Type B pancreatic cell (in vitro differentiated cells): Measurements from ENCODE around the gene MYO5A. TPM values are rescaled to one million over a fixed set of nuclear protein-coding genes. Genes with fewer than 3 reads are reported as not detected.
A peak's percentile ranks its signal among the peaks of the same experiment; 100 is the strongest.

Experiments used
- DNase-seq: peaks from one replicate; pipeline ENCODE4 v3.0.0; 2021; ENCODE audit warnings: mixed read lengths; ENCODE audit not compliant: unreplicated experiment; ENCODE audit errors: extremely low spot score
- H3K27ac Mint-ChIP-seq: 2 replicates; pipeline ENCODE4 v1.8.0; 2021; ENCODE audit warnings: mild to moderate bottlenecking, mixed read lengths
- H3K27me3 Mint-ChIP-seq: 2 replicates; pipeline ENCODE4 v1.8.0; 2021; ENCODE audit warnings: mixed read lengths
- H3K36me3 Mint-ChIP-seq: 2 replicates; pipeline ENCODE4 v1.8.0; 2021; ENCODE audit warnings: mixed read lengths
- H3K4me1 Mint-ChIP-seq: one replicate; pipeline ENCODE4 v1.8.0; 2021; ENCODE audit warnings: mixed read lengths; ENCODE audit not compliant: unreplicated experiment
- H3K4me3 Mint-ChIP-seq: 2 replicates; pipeline ENCODE4 v1.8.0; 2021; ENCODE audit warnings: mild to moderate bottlenecking, mixed read lengths
- H3K9me3 Mint-ChIP-seq: 2 replicates; pipeline ENCODE4 v1.8.0; 2021; ENCODE audit warnings: mixed read lengths
- CTCF ChIP-seq: fragments of 200-600 bp; sonication (generic); conservative IDR thresholded peaks from 2 replicates; pipeline ENCODE4 v1.5.0; 2021; ENCODE audit warnings: antibody characterized with exemption, mild to moderate bottlenecking
- total RNA-seq: library from RNA; stranded (reverse); gene quantifications from 2 replicates; pipeline ENCODE4 v1.2.1, GENCODE V29; 2021; ENCODE audit warnings: low replicate concordance

MYO5A gene
- total RNA-seq, 1 donor from 2014 or later = 20.9 TPM

- H3K9me3 Mint-ChIP-seq = no peaks in the 10 kb centered on the region
- H3K27ac Mint-ChIP-seq = peak overlapping the region; percentile 29
- peaks cover 25% of the 10 kb centered on the region for H3K4me1 Mint-ChIP-seq
- H3K27me3 Mint-ChIP-seq = no peaks in the 10 kb centered on the region
- no peak overlapping the region for H3K4me3 Mint-ChIP-seq
- no peak for TF ChIP-seq CTCF
- peaks cover 15% of the 10 kb centered on the region for H3K36me3 Mint-ChIP-seq
- DNase-seq = no peak
Measured at GRCh38 chr15:52559022-52559421, 30.3 kb upstream of the MYO5A start.

- Mint-ChIP-seq H3K27me3 (no peaks in the 10 kb centered on the region), H3K9me3 (no peaks in the 10 kb centered on the region), H3K36me3 (peaks cover 15% of the 10 kb centered on the region), H3K27ac (peak overlapping the region; percentile 75), H3K4me1 (peaks cover 19% of the 10 kb centered on the region), H3K4me3 (no peak overlapping the region)
- no peak for TF ChIP-seq CTCF
- no peak for DNase-seq
Measured at GRCh38 chr15:52558196-52558595, 29.5 kb upstream of the MYO5A start.

GRCh38 chr15:52557274-52557641, 28.6 kb upstream of the MYO5A start:
- H3K36me3 Mint-ChIP-seq = peaks cover 11% of the 10 kb centered on the region
- no peaks in the 10 kb centered on the region for H3K9me3 Mint-ChIP-seq
- TF ChIP-seq CTCF = no peak
- H3K27me3 Mint-ChIP-seq = no peaks in the 10 kb centered on the region
- H3K4me3 Mint-ChIP-seq = no peak overlapping the region
- peaks cover 14% of the 10 kb centered on the region for H3K4me1 Mint-ChIP-seq
- DNase-seq = no peak
- no peak overlapping the region for H3K27ac Mint-ChIP-seq

- no peaks in the 10 kb centered on the region for H3K27me3 Mint-ChIP-seq
- H3K4me1 Mint-ChIP-seq = peaks cover 14% of the 10 kb centered on the region
- no peak for DNase-seq
- H3K9me3 Mint-ChIP-seq = no peaks in the 10 kb centered on the region
- H3K27ac Mint-ChIP-seq = no peak overlapping the region
- H3K4me3 Mint-ChIP-seq = no peak overlapping the region
- H3K36me3 Mint-ChIP-seq = peaks cover 15% of the 10 kb centered on the region
- no peak for TF ChIP-seq CTCF
Measured at GRCh38 chr15:52556524-52557273, 28.0 kb upstream of the MYO5A start.

- H3K27ac Mint-ChIP-seq = no peak overlapping the region
- H3K36me3 Mint-ChIP-seq = peaks cover 35% of the 10 kb centered on the region
- H3K9me3 Mint-ChIP-seq = no peaks in the 10 kb centered on the region
- no peak overlapping the region for H3K4me3 Mint-ChIP-seq
- no peak for DNase-seq
- no peak for TF ChIP-seq CTCF
- no peaks in the 10 kb centered on the region for H3K4me1 Mint-ChIP-seq
- H3K27me3 Mint-ChIP-seq = no peaks in the 10 kb centered on the region
Measured at GRCh38 chr15:52552303-52552702, 23.6 kb upstream of the MYO5A start.
